Activated CD8-positive, alpha-beta memory T cell treated with anti-CD3 and anti-CD28 coated beads, Interleukin-2, amount 50 U/mL, for 1 hour (primary cell): Measurements from ENCODE around the gene TNPO3.
"Not testable (repeated sequence)": the region's sequence is repeated elsewhere in the genome, so short reads cannot be mapped to it uniquely, and the experiment has no call there.

Experiments used
- DNase-seq: peaks from one replicate; pipeline ENCODE4 v3.0.0-alpha.2; 2020; ENCODE audit errors: extremely low read depth

Gene TNPO3

DNA sequence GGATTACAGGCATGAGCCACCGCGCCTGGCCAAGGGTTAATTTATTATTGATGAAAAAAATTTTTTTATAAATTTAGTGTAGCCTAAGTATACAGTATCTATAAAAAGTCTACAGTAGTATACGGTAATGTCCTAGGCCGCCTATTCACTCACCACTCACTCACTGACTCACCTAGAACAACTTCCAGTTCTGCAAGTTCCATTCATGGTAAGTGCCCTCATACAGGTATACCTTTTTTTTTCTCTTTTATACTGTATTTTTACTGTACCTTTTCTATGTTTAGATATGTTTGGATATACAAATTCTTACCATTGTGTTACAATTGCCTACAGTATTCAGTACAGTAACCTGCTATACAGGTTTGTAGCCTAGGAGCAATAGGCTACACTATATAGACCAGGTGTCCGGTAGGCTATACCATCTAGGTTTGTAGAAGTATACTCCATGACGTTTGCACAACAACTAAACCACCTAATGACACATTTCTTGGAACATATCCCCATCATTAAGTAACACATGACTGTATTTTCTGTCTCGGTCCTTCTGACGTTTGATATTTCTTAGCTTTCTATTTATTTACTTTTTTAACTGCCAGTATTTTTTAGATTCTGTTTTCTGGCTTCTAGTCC, 93.8 kb downstream of the TNPO3 start:
- DNase-seq = no peak

DNA sequence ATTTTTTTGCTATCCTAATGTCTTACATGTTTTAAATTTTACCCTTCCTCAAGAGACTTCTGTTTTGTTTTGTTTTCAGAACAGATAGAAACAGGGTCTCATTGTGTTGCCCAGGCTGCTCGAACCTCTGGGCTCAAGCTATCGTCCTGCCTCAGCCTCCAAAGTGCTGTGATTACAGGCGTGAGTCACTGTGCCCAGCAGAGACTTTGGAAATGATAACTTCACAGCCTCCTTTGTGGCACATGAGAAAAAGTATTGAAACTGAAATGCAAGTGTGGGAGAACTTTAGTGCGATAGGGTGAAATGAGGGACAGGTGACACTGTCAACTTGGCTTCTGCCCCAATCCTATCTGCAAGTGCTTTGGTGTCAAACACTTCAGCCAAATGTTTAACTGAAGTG, 95.6 kb downstream of the TNPO3 start:
- DNase-seq = no peak

DNA sequence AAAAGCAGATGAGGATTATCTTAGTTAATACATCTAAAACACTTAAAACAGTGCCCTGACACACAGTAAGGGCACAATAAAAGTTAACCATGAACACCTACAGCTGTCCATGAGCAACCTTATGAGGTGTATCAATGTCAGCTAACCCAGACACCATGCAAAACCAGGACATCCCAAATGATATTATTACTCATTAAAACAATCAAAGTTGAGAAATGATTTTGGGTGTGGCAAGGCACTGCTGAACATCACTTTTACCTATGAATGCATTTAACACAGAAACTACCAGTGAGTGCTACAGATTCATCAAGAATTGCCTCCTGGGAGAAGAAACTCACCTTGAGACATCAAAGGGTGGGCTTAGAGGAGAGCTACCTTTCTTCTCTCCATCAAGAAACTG, 98.9 kb downstream of the TNPO3 start:
- no peak for DNase-seq

DNA sequence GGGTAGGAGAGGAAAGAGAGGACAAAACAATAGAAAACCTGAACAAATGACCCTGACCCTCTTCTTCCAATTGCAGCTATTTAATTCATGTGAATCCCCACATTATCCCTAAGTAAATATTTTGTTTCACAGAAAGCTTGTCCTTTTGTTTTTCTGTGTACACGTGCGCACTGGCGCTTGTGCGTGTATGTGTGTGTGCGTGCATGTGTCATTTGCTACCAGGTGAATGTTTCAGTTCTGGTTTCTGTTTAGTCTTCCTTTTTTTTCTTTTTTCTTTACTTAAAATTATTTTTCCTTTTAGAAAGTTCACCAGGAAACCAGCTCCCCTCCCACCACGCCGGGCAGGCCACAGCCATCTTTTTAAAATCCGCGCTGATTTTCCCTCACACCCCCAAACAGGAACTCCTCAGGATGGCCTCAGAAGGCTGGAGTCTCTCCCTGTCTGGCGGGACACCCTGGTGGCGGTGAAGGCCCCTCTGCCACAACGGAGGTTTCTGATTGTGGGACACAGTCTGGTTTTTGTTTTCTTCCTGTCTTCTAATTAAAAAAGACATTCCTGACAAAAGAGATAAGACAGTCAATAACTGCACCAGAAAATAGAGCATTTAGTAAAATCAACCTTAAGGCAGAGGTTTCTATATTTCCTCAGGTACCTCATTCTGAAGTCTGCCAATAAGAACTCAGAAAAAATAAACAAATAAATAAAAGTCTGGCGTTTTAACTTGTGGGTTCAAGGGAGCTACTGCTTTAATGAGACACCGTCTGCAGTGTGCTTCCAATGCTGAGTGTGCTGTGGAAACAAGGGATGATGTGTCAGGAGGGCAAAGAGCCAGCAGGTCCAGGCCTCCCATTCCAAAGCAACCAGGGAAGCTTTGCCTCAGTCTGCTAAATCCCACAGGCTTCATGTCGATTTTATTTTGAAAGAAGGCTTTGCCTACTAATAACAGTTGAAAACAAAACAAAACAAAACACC, 99.8 kb downstream of the TNPO3 start:
- no peak for DNase-seq

DNA sequence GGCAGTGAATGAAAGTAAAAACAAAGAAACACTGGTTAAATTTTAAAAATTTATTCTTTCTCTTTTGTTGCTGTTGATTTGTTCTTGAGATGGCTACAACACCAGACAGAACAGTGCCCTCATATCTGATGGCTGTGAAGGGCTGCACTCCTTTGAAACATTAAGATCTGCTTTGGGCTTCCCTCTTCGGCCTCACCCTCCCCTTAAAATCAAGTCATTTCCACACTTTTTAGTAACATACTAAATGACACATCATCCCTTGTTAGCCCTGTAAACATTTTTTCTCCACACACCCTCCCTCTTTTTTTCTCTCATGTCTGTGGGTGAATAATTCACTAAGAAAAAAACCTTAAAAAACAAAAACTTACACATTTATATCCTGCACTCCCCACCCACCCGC, 100.8 kb downstream of the TNPO3 start:
- no peak for DNase-seq

DNA sequence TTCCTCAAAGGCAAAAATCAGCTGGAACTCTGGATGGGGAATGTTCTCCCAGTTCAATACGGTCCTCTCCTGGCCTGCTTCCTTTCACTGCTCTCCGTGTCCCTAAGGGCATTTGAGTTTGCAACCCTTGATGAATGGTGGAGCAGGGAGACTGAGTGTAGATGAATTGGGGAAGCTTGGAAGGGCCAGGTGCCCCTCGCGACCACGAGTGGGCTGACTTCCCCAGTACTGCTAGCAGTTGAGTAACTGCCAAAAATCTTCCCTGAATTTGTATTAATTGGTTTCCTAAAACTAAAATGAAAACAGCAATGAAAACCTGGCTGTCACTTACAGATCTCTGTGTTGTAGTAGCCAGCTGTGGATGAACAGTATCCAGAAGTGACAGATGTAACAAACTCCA, 103.6 kb downstream of the TNPO3 start:
- DNase-seq = no peak

DNA sequence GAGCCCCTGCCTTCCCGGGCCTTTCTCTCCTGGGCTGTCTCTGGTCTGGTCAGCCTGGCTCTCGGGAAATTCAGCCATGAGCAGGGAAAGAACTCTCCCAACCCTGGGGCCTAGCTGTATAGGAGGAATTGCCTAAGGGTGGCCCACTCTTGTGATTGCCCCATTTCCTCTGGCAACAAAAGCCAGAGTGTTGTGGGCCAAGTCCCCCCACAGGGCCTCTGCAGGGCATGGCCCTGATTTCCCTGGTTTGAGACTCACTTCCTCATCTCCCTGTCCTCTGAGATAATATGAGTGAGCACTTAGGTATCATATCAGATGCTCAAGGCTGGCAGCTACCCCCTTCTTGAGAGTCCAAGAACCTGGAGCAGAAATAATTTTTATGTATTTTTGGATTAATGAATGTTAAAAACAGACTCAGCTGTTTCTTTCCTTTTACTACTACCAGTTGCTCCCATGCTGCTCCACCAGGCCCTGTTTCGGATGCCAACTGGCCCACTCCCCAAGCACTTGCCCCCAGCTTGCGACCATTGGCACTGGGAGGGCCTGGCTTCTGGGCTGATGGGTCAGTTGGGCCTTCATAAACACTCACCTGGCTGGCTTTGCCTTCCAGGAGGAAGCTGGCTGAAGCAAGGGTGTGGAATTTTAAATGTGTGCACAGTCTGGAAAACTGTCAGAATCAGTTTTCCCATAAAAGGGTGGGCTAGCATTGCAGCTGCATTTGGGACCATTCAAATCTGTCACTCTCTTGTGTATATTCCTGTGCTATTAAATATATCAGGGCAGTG, 105.7 kb downstream of the TNPO3 start:
- DNase-seq = no peak

DNA sequence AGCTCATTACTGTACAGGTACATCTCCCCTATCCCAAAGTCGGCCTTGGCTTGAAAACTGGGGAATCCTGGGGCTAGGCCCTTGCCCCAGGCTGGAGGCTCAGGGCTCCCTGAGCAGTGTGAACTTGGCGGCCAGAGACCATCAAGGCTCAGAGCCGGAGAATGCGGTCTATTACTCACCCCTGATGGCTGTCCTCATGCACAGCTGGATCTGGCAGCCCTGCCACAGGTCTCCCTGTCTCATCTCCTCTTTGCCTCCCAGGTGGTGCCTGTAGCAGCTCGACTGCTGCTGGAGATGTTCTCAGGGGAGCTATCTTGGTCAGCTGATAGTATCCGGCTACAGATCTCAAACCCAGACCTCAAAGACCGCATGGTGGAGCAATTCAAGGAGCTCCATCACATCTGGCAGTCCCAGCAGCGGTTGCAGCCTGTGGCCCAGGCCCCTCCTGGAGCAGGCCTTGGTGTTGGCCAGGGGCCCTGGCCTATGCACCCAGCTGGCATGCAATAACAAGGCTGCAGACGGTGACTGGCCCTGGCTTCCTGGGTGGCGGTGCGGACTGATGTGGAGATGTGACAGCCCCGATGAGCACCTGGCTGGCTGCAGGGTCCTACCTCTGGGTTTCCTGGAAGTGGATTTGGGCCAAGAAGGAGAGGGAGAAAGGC, 106.5 kb downstream of the TNPO3 start:
- no peak for DNase-seq

DNA sequence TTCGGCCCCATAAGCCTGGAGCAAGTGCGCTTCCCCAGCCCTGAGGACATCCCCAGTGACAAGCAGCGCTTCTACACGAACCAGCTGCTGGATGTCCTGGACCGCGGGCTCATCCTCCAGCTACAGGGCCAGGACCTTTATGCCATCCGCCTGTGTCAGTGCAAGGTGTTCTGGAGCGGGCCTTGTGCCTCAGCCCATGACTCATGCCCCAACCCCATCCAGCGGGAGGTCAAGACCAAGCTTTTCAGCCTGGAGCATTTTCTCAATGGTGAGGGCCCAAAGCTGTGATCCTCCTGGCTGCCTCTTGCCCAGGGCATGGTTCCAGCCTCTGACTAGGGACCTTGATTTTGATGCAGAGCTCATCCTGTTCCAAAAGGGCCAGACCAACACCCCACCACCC, 107.1 kb downstream of the TNPO3 start:
- no peak for DNase-seq

DNA sequence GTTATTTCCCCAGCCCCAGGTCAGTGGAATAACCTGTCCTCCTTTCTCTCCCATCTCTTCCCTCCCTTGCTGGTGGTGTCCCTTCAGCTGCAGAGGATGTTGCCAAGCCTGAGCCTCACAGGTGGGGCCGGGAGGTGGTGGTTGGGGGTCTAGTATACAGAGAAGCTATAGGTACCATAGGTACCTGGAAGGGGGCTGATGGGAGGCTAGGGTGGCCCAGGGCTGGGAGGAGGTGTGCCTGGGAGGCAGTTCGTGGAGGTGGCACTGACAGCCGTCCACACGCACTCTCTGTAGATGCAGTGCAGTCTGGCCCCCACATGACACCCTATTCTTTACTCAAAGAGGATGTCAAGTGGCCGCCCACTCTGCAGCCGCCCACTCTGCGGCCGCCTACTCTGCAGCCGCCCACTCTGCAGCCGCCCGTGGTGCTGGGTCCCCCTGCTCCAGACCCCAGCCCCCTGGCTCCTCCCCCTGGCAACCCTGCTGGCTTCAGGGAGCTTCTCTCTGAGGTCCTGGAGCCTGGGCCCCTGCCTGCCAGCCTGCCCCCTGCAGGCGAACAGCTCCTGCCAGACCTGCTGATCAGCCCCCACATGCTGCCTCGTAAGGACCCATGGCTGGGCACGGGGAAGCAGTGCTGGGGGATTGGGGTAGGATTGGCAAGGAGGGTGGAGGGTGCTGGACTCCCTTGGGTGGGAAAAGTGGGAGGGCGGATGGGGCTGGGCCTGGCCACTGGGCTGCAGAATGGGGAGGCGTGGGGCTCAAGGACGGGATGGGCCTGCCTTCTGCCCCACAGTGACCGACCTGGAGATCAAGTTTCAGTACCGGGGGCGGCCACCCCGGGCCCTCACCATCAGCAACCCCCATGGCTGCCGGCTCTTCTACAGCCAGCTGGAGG, 107.7 kb downstream of the TNPO3 start:
- no peak for DNase-seq

DNA sequence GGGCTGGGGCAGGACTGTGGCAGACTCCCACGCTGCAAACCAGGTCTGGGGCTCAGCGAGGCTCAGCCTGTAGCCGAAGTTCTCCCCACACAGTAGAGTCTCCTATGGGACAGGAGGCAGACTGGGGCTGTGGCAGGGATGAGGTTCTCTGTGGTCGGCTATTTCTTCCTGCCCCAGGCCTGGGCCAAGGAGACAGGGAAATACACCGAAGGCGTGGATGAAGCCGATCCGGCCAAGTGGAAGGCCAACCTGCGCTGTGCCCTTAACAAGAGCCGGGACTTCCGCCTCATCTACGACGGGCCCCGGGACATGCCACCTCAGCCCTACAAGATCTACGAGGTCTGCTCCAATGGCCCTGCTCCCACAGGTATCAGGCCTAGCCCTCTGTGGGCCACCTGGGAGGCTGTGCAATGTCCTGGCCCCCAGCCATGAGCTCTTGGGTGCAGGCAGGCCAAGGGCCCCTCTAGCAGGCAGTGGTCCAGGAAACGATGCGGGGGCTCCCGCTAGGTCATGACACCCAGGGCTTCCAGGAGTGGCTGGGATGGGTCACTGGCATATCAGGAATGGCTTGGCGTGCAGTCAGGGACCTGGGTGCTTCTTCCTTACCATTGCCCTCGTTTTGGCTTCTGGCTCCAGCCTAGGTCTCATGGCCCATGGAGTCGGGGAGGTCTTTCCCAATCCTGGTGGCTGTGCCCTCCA, 109.1 kb downstream of the TNPO3 start:
- DNase-seq = no peak

DNA sequence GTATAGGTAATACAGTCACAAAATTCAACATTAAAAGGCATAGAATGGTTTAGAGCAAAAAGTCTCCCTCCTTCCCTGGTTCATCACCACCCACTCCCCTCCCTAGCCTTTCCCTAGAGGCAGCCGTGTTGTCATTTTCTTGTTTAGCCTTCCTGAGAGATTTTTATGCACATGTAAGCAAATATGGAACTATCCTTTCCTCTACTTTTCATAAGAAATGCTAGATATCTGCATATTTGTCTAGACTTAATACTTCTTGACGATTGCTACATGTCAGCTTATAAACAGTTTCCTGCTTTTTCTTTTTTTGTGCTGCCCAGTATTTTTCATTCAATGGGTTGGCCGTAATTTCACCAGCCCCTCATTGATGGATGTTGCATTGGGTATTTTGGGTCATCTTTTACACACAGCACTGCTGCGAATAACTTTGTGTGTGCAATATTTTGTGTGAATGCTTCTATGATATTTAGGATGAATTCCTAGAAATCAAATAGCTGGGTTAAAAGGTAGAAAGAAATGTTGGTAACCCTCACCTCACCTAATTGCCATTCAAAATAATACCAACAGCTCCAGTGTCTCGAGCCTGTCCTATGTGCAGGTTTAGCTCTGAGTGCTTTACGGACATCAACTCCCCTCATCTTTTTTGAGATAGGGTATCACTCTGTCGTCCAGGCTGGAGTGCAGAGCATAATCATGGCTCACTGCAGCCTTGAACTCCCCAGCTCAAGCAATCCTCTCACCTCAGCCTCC, 110.2 kb downstream of the TNPO3 start:
- no peak for DNase-seq

DNA sequence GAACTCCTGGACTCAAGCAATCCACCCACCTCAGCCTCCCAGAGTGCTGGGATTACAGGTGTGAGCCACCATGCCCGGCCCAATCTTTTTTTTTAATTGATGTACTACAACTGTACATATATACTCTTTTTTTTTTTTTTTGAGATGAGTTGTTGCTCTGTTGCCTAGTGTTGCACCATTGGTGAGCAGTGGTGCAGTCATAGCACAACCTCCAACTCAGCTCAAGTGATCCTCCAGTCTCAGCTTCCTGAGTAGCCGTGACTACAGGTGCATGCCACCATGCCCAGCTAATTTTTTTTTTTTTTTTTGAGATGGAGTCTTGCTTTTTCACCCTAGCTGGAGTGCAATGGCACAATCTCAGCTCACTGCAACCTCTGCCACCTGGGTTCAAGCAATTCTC, 111.7 kb downstream of the TNPO3 start:
- DNase-seq = not testable (repeated sequence)

DNA sequence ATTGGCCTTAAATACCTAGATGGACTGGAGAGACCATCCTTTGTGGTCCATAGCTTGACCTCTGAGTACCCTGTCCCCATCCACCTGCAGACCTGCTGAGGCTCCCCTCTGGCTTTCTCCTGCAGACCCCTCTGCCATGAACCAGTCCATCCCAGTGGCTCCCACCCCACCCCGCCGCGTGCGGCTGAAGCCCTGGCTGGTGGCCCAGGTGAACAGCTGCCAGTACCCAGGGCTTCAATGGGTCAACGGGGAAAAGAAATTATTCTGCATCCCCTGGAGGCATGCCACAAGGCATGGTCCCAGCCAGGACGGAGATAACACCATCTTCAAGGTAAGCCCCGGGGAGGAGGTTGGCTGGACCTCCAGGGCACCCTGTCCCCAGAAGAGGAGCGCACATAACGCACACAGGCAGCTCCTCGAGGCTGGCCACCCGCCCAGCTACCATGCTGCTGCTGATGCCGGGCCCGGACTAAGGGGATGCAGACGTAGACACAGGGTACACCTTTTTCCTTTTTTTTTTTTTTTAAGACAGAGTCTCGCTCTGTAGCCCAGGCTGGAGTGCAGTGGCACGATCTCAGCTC, 112.9 kb downstream of the TNPO3 start:
- no peak for DNase-seq

DNA sequence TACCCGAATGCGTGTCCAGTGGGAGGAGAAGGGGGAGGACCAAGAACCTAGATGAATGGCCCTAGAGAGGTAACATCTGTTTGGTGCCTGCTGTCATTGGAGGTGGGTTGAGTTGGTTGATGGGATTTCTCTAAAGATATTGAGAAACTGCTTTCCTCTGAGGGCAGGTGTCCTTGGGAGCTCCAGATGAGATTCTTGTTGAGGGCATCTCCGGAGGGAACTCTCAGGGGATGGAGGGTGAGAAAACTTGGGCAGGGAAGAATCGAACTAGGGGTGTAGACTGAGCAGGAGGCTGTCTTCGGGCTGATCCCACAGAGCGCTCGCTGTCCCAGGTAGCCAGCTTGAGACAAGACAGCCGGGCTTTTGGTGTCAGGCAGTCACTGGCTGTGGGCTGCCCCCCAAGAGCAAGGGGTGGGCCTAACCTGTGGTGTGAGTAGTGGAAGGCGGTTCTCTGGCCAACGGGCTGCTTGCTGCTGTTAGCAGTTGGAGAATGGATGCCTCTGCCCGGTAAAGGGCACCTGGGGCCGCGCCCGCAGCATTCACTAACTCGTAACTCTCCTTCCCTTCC, 113.5 kb downstream of the TNPO3 start:
- no peak for DNase-seq

DNA sequence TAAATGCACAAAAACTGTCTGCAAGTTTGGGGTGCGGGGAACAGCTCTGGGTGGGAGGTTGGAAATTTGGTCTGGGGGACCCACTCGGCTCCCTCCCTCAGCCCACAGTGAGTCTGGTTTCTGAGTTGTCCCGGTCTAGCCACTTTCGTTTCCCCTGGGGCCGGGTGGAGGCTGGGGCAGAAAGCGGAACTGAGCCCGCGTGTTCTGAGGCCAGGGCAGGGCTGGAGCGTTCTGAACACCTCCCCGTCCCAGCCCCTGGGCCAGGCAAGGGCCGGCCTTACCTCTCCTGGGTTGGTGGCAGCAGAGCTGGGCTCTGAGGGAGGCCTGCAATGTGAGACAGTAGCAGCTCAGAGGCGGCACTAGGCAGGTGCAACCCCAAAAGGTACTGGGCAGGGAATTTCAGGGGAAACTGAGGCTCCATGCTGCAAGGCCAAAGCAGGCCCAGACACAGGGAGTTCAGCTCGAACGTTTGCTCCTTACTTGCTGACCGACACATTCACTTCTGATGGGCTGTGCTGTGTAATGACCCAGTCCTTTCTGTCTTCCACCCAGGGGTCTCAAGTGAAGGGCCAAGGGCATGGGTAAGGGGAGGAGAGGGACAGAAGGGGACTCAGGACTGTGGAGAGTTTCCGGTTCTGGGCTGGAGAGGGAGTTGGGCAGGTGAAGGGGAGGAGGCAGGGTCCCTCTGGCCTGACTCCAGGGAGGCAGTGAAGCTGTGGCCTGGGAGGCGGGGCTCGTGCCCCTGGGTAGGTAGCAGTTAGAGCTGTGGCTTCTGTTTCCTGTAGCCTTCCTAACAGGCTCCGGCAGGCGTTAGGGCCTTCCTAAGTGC, 114.2 kb downstream of the TNPO3 start:
- DNase-seq = no peak

DNA sequence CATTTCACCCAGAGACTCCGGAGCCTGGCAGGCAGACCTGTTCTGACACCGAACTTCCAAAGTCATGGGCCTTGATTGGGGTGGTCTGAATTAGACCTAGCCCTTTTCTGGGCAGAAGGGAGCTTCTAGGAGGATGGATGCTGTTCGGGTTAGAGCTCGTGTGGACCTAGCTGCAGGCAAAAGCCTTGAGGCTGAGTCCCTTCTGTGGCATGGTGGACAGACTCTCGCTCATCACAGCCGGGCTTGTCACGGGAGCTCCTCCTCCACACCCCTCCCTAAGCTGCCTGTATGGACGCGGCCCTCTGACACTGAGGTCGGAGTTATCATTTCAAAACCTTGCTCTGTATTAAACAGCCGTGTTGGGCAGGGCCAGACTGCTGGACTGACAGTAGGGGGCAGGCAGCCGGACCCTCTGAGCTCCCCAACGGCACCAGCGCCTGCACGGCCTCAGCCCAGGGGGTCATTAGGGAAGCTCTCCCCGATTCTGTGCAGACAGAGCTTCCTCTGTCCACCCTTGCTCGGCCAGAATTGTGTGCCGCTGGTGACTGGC, 115.0 kb downstream of the TNPO3 start:
- DNase-seq = no peak
